HCT116 (cell line): Measurements from ENCODE around the gene PHACTR1. TPM values are rescaled to one million over a fixed set of nuclear protein-coding genes. Genes with fewer than 3 reads are reported as not detected.

ENCODE experiments used
- ATAC-seq: fragments of 200-7000 bp; cut with Tn5 transposase; 2 replicates; pipeline ENCODE4 v1.9.1; 2020; ENCODE audit warnings: mild to moderate bottlenecking, moderate library complexity
- BruUV-seq: library from RNA; stranded (reverse); fragments of 400-500 nt; replicated peaks from 2 replicates; lab custom pipeline; 2021; lab: Mats Ljungman, UMichigan
- CTCF ChIA-PET: fragments of 300-600 bp; sonication (Branson Sonifier 250); formaldehyde crosslinking; loops from one replicate; lab custom pipeline; 2021; ENCODE audit warnings: antibody characterized with exemption; lab: Charles Lee
- POLR2A ChIA-PET: fragments of 300-600, 350-600 bp; sonication (Branson Sonifier 250); formaldehyde crosslinking; loops from one replicate; lab custom pipeline; 2021; ENCODE audit warnings: antibody characterized with exemption; lab: Charles Lee
- RAD21 ChIA-PET, 2 experiments: fragments of 300-600 bp; sonication (Branson Sonifier 250); formaldehyde crosslinking; loops; one replicate each; lab custom pipeline; 2023; ENCODE audit warnings: low total read pairs in 2 of 2; ENCODE audit not compliant: uncharacterized antibody in 2 of 2, unreplicated experiment in 2 of 2, low non-redundant PET in 1 of 2; lab: Charles Lee
- DNase-seq: peaks from one replicate; pipeline ENCODE4 v3.0.0-alpha.2; 2010; ENCODE audit warnings: low read depth, low spot score
- H2AFZ ChIP-seq: fragments of 200-600 bp; shearing (Covaris generic), sonication (generic); 2 replicates; pipeline ENCODE4 v1.6.1; 2017; ENCODE audit warnings: low read depth, mixed run types, mixed read lengths, antibody characterized with exemption, low read length; ENCODE audit not compliant: poor library complexity, severe bottlenecking
- H3K27ac ChIP-seq: 2 replicates; pipeline ENCODE4 v1.5.1; 2012; ENCODE audit warnings: low read depth, low read length
- H3K27me3 ChIP-seq: fragments of 200-600 bp; sonication (generic); 2 replicates; pipeline ENCODE4 v1.6.1; 2016; ENCODE audit warnings: mixed run types, low read length, mixed read lengths; ENCODE audit not compliant: insufficient read depth
- H3K36me3 ChIP-seq, 2 experiments: fragments of 200-500 bp in 1 of 2; fragments of 200-600 bp in 1 of 2; sonication (Bioruptor generic) in 1 of 2; sonication (generic) in 1 of 2; 2 replicates each; pipeline versions ENCODE4 v1.5.1 to v1.6.1; 2014 to 2016; ENCODE audit warnings: low read length in 2 of 2, inconsistent platforms in 1 of 2, mixed read lengths in 1 of 2, mixed run types in 1 of 2; ENCODE audit not compliant: insufficient read depth in 2 of 2, control insufficient read depth in 1 of 2
- H3K4me1 ChIP-seq, 2 experiments: fragments of 200-600 bp in 1 of 2; sonication (generic) in 1 of 2; 2 replicates each; pipeline versions ENCODE4 v1.5.1 to v1.6.1; 2012 to 2017; ENCODE audit warnings: low read length in 2 of 2, inconsistent platforms in 1 of 2, mild to moderate bottlenecking in 1 of 2, mixed read lengths in 1 of 2, mixed run types in 1 of 2, moderate library complexity in 1 of 2; ENCODE audit not compliant: insufficient read depth in 2 of 2, control insufficient read depth in 1 of 2
- H3K4me2 ChIP-seq: fragments of 200-600 bp; sonication (generic); 2 replicates; pipeline ENCODE4 v1.6.1; 2017; ENCODE audit warnings: mixed run types, low read length, mixed read lengths
- H3K4me3 ChIP-seq, 2 experiments: fragments of 200-600 bp in 1 of 2; sonication (generic) in 1 of 2; replicated peaks in 1 of 2; 2 replicates each; pipeline ENCODE4 v1.5.1; 2011 to 2016; ENCODE audit warnings: low read length in 2 of 2, control low read depth in 1 of 2, low read depth in 1 of 2, mild to moderate bottlenecking in 1 of 2, mixed read lengths in 1 of 2, mixed run types in 1 of 2
- H3K79me2 ChIP-seq: fragments of 200-600 bp; sonication (generic); 2 replicates; pipeline ENCODE4 v1.6.1; 2017; ENCODE audit warnings: mild to moderate bottlenecking, mixed run types, low read length, moderate library complexity, mixed read lengths; ENCODE audit not compliant: insufficient read depth
- H3K9ac ChIP-seq: fragments of 200-600 bp; sonication (generic); 2 replicates; pipeline ENCODE4 v1.6.1; 2016; ENCODE audit warnings: low read length, mixed read lengths
- H3K9me2 ChIP-seq: fragments of 200-600 bp; sonication (generic), shearing (Covaris generic); 2 replicates; pipeline ENCODE4 v1.6.1; 2017; ENCODE audit warnings: mixed run types, mild to moderate bottlenecking, moderate library complexity; ENCODE audit not compliant: insufficient read depth
- H3K9me3 ChIP-seq, 2 experiments: fragments of 200-500 bp in 1 of 2; fragments of 200-600 bp in 1 of 2; sonication (Bioruptor generic) in 1 of 2; sonication (generic) in 1 of 2; 2 replicates each; pipeline ENCODE4 v1.6.1; 2014 to 2017; ENCODE audit warnings: low read length in 2 of 2, mixed read lengths in 2 of 2, inconsistent platforms in 1 of 2, low read depth in 1 of 2, mild to moderate bottlenecking in 1 of 2, mixed run types in 1 of 2, moderate library complexity in 1 of 2; ENCODE audit not compliant: control insufficient read depth in 1 of 2, insufficient read depth in 1 of 2
- H4K20me1 ChIP-seq: fragments of 200-600 bp; sonication (generic), shearing (Covaris generic); 2 replicates; pipeline ENCODE4 v1.6.1; 2017; ENCODE audit warnings: mixed run types, mild to moderate bottlenecking, moderate library complexity; ENCODE audit not compliant: insufficient read depth
- CEBPB ChIP-seq: IDR thresholded peaks from 2 replicates; pipeline ENCODE4 v1.6.1; 2012; ENCODE audit warnings: low read depth
- EGR1 ChIP-seq: IDR thresholded peaks from 2 replicates; pipeline ENCODE4 v1.6.1; 2012; ENCODE audit warnings: low read depth
- FOSL1 ChIP-seq: IDR thresholded peaks from 2 replicates; pipeline ENCODE4 v1.6.1; 2012; ENCODE audit warnings: low read depth
- SRF ChIP-seq: IDR thresholded peaks from 2 replicates; pipeline ENCODE4 v1.6.1; 2012; ENCODE audit warnings: low read depth
- TCF7L2 ChIP-seq: IDR thresholded peaks from 2 replicates; pipeline ENCODE4 v1.7.0; 2011; ENCODE audit warnings: borderline replicate concordance, inconsistent platforms; ENCODE audit not compliant: insufficient read depth, insufficient read length; ENCODE audit errors: extremely low read depth
- YY1 ChIP-seq: IDR thresholded peaks from 2 replicates; pipeline ENCODE4 v1.6.1; 2011; ENCODE audit warnings: low read length, low read depth, moderate library complexity, mild to moderate bottlenecking; ENCODE audit not compliant: insufficient replicate concordance; ENCODE audit errors: extremely low read depth
- intact Hi-C: fragments of 100-400 bp; cut with micrococcal nuclease; formaldehyde crosslinking; loops from 2 replicates; pipeline ENCODE4 v1.10.0; 2022
- total RNA-seq: library from RNA; stranded (reverse); gene quantifications from one replicate; pipeline ENCODE4 v1.2.1, GENCODE V29; 2021; ENCODE audit not compliant: unreplicated experiment
- TF ChIP-seq, protein P1 (sequence below), 3 experiments: fragments of 200-600 bp in 1 of 3; sonication (generic) in 1 of 3; IDR thresholded peaks in 2 of 3; conservative IDR thresholded peaks in 1 of 3; 2 replicates each; pipeline ENCODE4 v1.5.1; 2012 to 2017; ENCODE audit warnings: low read depth in 2 of 3, low read length in 2 of 3, antibody characterized with exemption in 1 of 3, borderline replicate concordance in 1 of 3, control low read depth in 1 of 3, mild to moderate bottlenecking in 1 of 3, mixed read lengths in 1 of 3, mixed run types in 1 of 3, moderate library complexity in 1 of 3; ENCODE audit not compliant: insufficient read depth in 1 of 3
- TF ChIP-seq, protein P2 (sequence below): IDR thresholded peaks from 2 replicates; pipeline ENCODE4 v1.6.1; 2012; ENCODE audit warnings: low read depth

Gene PHACTR1
- total RNA-seq, 1 experiment from 2014 or later, result 0.17 TPM

DNA sequence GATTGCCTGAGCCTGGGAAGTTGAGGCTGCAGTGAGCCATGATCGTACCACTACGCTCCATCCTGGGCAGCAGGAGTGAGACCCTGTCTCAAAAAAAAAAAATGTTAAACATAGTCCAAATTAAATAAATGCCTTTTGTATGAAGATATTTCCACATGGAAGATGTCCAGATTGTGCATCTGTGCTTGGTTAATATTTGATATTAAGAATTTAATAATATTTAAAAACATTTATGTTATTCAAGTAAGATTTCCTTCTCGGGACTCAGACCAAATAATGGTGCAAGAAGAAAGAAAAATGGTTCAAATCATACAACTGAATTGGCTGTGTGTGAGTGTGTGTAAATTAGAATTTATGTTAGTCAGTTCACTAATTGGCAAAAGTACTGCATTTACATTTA lies 409.3 kb downstream of the PHACTR1 start:
- no peak overlapping the region for H3K9ac ChIP-seq
- ChIA-PET RAD21 (no interaction called here), CTCF (no interaction called here), POLR2A (no interaction called here)
- H3K79me2 ChIP-seq, result no peaks in the 10 kb centered on the region
- ATAC-seq (no peak), DNase-seq (no peak)
- peaks cover 52% of the 10 kb centered on the region for H3K27me3 ChIP-seq
- H3K4me1 ChIP-seq, result no peaks in the 10 kb centered on the region
- no peaks in the 10 kb centered on the region for H3K36me3 ChIP-seq
- no peak overlapping the region for H3K4me3 ChIP-seq
- no peak for TF ChIP-seq FOSL1
- TF ChIP-seq, protein P1, sequence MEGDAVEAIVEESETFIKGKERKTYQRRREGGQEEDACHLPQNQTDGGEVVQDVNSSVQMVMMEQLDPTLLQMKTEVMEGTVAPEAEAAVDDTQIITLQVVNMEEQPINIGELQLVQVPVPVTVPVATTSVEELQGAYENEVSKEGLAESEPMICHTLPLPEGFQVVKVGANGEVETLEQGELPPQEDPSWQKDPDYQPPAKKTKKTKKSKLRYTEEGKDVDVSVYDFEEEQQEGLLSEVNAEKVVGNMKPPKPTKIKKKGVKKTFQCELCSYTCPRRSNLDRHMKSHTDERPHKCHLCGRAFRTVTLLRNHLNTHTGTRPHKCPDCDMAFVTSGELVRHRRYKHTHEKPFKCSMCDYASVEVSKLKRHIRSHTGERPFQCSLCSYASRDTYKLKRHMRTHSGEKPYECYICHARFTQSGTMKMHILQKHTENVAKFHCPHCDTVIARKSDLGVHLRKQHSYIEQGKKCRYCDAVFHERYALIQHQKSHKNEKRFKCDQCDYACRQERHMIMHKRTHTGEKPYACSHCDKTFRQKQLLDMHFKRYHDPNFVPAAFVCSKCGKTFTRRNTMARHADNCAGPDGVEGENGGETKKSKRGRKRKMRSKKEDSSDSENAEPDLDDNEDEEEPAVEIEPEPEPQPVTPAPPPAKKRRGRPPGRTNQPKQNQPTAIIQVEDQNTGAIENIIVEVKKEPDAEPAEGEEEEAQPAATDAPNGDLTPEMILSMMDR (IDR thresholded peaks at IDR 0.05 in 2 of 3, conservative IDR thresholded peaks at IDR 0.05 in 1 of 3; ENCODE audit: borderline replicate concordance in 1 of 3, insufficient read depth in 1 of 3, low read depth in 2 of 3, low read length in 2 of 3), result no peak
- TF ChIP-seq YY1, result no peak
- no peak for TF ChIP-seq EGR1
- intact Hi-C loops, result no loop called here
- H4K20me1 ChIP-seq, result no peaks in the 10 kb centered on the region
- H3K4me2 ChIP-seq, result no peak overlapping the region
- H2AFZ ChIP-seq, result no peak overlapping the region
- H3K9me2 ChIP-seq, result no peaks in the 10 kb centered on the region
- H3K27ac ChIP-seq, result no peak overlapping the region
- no TSS peak for BruUV-seq
- no peaks in the 10 kb centered on the region for H3K9me3 ChIP-seq

DNA sequence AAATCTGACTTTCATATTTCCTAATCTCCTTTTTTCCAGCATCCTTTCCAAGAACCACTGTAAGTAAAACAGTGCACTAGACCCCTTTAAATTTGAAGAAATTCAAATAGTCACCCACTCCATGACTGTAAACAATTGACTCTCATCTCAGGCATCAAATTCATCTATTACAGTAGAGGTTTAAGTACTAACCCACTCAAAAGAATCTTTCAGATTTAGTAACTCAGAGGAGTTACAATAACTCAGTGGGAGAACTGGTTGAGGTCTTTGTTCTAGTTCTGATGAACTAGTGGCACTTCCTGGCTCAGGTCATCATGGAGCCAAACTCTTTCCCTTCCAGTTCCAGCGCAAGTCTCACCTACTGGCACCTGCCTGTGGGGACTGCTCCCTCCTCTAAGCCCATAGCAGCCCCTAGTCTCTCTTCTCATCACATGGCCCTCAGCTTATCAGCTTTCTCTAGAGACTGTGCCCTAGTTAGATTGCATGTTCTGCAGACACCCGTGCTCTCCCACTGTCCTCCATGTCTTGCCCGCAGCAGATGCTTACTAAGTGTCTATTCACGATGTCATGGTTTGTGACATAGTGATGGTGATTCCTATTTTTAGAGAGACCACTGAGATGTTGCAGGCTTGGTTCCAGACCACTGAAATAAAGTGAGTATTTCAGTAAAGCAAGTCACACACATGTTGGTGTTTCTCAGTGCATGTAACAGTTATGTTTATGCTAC lies 415.5 kb downstream of the PHACTR1 start:
- Histone ChIP-seq H3K4me3 (no peak overlapping the region), H2AFZ (no peak overlapping the region), H3K4me1 (no peaks in the 10 kb centered on the region), H3K79me2 (no peaks in the 10 kb centered on the region), H3K9me3 (no peaks in the 10 kb centered on the region), H3K4me2 (no peak overlapping the region), H3K36me3 (no peaks in the 10 kb centered on the region), H3K9me2 (no peaks in the 10 kb centered on the region), H3K9ac (no peak overlapping the region), H3K27me3 (peaks cover 28% of the 10 kb centered on the region; the same call in 1 of the 2 replicates), H3K27ac (no peak overlapping the region), H4K20me1 (no peaks in the 10 kb centered on the region)
- POLR2A ChIA-PET, result no interaction called here
- CTCF ChIA-PET, result no interaction called here
- intact Hi-C loops, result no loop called here
- DNase-seq (no peak), ATAC-seq (no peak)
- RAD21 ChIA-PET, result no interaction called here
- BruUV-seq, result no TSS peak
- TF ChIP-seq SRF, result no peak
- no peak for TF ChIP-seq YY1
- TF ChIP-seq, protein P2, sequence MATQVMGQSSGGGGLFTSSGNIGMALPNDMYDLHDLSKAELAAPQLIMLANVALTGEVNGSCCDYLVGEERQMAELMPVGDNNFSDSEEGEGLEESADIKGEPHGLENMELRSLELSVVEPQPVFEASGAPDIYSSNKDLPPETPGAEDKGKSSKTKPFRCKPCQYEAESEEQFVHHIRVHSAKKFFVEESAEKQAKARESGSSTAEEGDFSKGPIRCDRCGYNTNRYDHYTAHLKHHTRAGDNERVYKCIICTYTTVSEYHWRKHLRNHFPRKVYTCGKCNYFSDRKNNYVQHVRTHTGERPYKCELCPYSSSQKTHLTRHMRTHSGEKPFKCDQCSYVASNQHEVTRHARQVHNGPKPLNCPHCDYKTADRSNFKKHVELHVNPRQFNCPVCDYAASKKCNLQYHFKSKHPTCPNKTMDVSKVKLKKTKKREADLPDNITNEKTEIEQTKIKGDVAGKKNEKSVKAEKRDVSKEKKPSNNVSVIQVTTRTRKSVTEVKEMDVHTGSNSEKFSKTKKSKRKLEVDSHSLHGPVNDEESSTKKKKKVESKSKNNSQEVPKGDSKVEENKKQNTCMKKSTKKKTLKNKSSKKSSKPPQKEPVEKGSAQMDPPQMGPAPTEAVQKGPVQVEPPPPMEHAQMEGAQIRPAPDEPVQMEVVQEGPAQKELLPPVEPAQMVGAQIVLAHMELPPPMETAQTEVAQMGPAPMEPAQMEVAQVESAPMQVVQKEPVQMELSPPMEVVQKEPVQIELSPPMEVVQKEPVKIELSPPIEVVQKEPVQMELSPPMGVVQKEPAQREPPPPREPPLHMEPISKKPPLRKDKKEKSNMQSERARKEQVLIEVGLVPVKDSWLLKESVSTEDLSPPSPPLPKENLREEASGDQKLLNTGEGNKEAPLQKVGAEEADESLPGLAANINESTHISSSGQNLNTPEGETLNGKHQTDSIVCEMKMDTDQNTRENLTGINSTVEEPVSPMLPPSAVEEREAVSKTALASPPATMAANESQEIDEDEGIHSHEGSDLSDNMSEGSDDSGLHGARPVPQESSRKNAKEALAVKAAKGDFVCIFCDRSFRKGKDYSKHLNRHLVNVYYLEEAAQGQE, result no peak
- TF ChIP-seq TCF7L2, result no peak
- TF ChIP-seq, protein P1 (IDR thresholded peaks at IDR 0.05 in 2 of 3, conservative IDR thresholded peaks at IDR 0.05 in 1 of 3; ENCODE audit: borderline replicate concordance in 1 of 3, insufficient read depth in 1 of 3, low read depth in 2 of 3, low read length in 2 of 3), result no peak
- no peak for TF ChIP-seq CEBPB
